ENCODE measurements around the gene KRT33A. TPM values are rescaled to one million over a fixed set of nuclear protein-coding genes. Genes with fewer than 3 reads are reported as not detected.

The KRT33A gene
- total RNA-seq, 2 donors from 2014 or later: not detected

- ATAC-seq: no peak
- Mint-ChIP-seq H3K4me3 (no peak overlapping the region), H3K36me3 (ENCODE audit: low read depth) (no peaks in the 10 kb centered on the region), H3K27me3 (peaks cover 4% of the 10 kb centered on the region), H3K27ac (no peak overlapping the region), H3K4me1 (no peaks in the 10 kb centered on the region)
- DNase-seq: no peak
- H3K9me3 ChIP-seq (ENCODE audit: control insufficient read depth, low read length, poor library complexity, severe bottlenecking): no peaks in the 10 kb centered on the region
Measured at GRCh38 chr17:41301204-41301790, 49.3 kb downstream of the KRT33A start.

- Mint-ChIP-seq H3K4me3 (no peak overlapping the region), H3K27me3 (peaks cover 4% of the 10 kb centered on the region), H3K27ac (no peak overlapping the region), H3K4me1 (no peaks in the 10 kb centered on the region), H3K36me3 (ENCODE audit: low read depth) (peaks cover 2% of the 10 kb centered on the region)
- H3K9me3 ChIP-seq (ENCODE audit: control insufficient read depth, low read length, poor library complexity, severe bottlenecking): no peaks in the 10 kb centered on the region
- no peak for ATAC-seq
- DNase-seq: no peak
Measured at GRCh38 chr17:41298458-41299135, 52.0 kb downstream of the KRT33A start.

- ATAC-seq (no peak), DNase-seq (no peak)
- Mint-ChIP-seq H3K27ac (no peak overlapping the region), H3K4me3 (no peak overlapping the region), H3K27me3 (peaks cover 19% of the 10 kb centered on the region), H3K4me1 (no peaks in the 10 kb centered on the region), H3K36me3 (ENCODE audit: low read depth) (peaks cover 2% of the 10 kb centered on the region)
- H3K9me3 ChIP-seq (ENCODE audit: control insufficient read depth, low read length, poor library complexity, severe bottlenecking): no peaks in the 10 kb centered on the region
Measured at GRCh38 chr17:41296846-41297245, 53.8 kb downstream of the KRT33A start.

Other genes starting within 250 kb of the KRT33A start
- not detected for gene KRTAP4-16, start 248.6 kb downstream of the KRT33A start, total RNA-seq
- gene KRTAP4-9, start 245.4 kb downstream of the KRT33A start, total RNA-seq: not detected
- not detected for gene KRTAP4-11, start 232.5 kb downstream of the KRT33A start, total RNA-seq
- gene KRTAP4-12, start 226.6 kb downstream of the KRT33A start, total RNA-seq: not detected
- not detected for gene KRTAP4-6, start 210.3 kb downstream of the KRT33A start, total RNA-seq
- not detected for gene KRTAP4-5, start 201.0 kb downstream of the KRT33A start, total RNA-seq
- not detected for gene KRTAP4-4, start 190.1 kb downstream of the KRT33A start, total RNA-seq
- not detected for gene KRTAP4-3, start 182.6 kb downstream of the KRT33A start, total RNA-seq
- gene KRTAP4-2, start 172.6 kb downstream of the KRT33A start, total RNA-seq: not detected
- gene KRTAP4-1, start 165.9 kb downstream of the KRT33A start, total RNA-seq: not detected
- gene KRTAP9-1, start 160.9 kb downstream of the KRT33A start, total RNA-seq: not detected
- gene KRTAP9-2, start 124.2 kb downstream of the KRT33A start, total RNA-seq: not detected
- gene KRTAP9-3, start 118.4 kb downstream of the KRT33A start, total RNA-seq: not detected
- not detected for gene KRTAP9-8, start 112.8 kb downstream of the KRT33A start, total RNA-seq
- gene KRTAP9-4, start 101.1 kb downstream of the KRT33A start, total RNA-seq: not detected
- not detected for gene KRTAP9-9, start 95.4 kb downstream of the KRT33A start, total RNA-seq
- gene KRTAP9-6, start 85.5 kb downstream of the KRT33A start, total RNA-seq: not detected
- not detected for gene KRTAP9-7, start 75.1 kb downstream of the KRT33A start, total RNA-seq
- not detected for gene KRTAP29-1, start 48.0 kb downstream of the KRT33A start, total RNA-seq
- gene KRTAP16-1, start 41.5 kb downstream of the KRT33A start, total RNA-seq: under 1 TPM; 0.17 to 0.34 TPM
- gene KRTAP17-1, start 35.1 kb downstream of the KRT33A start, total RNA-seq: not detected
- gene KRT33B, start 19.0 kb upstream of the KRT33A start, total RNA-seq: not detected
- not detected for gene KRT34, start 31.5 kb upstream of the KRT33A start, total RNA-seq
- gene KRT31, start 46.8 kb upstream of the KRT33A start, total RNA-seq: not detected
- gene KRT37, start 73.8 kb upstream of the KRT33A start, total RNA-seq: not detected
- gene KRT38, start 90.2 kb upstream of the KRT33A start, total RNA-seq: not detected
- not detected for gene KRT32, start 116.6 kb upstream of the KRT33A start, total RNA-seq
- gene KRT35, start 130.3 kb upstream of the KRT33A start, total RNA-seq: not detected
- gene KRT36, start 139.1 kb upstream of the KRT33A start, total RNA-seq: not detected
- gene KRT13, start 154.8 kb upstream of the KRT33A start, total RNA-seq: not detected
- not detected for gene KRT15, start 168.1 kb upstream of the KRT33A start, total RNA-seq
- gene KRT19, start 177.5 kb upstream of the KRT33A start, total RNA-seq: not detected
- gene KRT9, start 221.2 kb upstream of the KRT33A start, total RNA-seq: not detected
- not detected for gene KRT14, start 236.1 kb upstream of the KRT33A start, total RNA-seq

All from T-helper 17 cell (primary cell).